SK-N-MC (cell line): ENCODE measurements around the gene WDR72.

Experiments
- EZH2 ChIP-seq: fragments of 200-600 bp; sonication (generic); IDR thresholded peaks from one replicate; pipeline ENCODE4 v1.6.1; 2017; ENCODE audit warnings: antibody characterized with exemption
- POLR2AphosphoS5 ChIP-seq: IDR thresholded peaks from 2 replicates; pipeline ENCODE4 v1.6.1; 2012; ENCODE audit warnings: mild to moderate bottlenecking, low read depth, low read length, borderline replicate concordance

GRCh38 chr15:53762916-53763315 lies 3.5 kb upstream of the WDR72 start:
- TF ChIP-seq EZH2 (no peak), POLR2AphosphoS5 (no peak)
